NCI-H69 (cell line): ENCODE data around the gene HIF3A.
"Not testable (repeated sequence)": the region's sequence is repeated elsewhere in the genome, so short reads cannot be mapped to it uniquely, and the experiment has no call there.

Source experiments
- DNase-seq: peaks from one replicate; lab custom pipeline; 2025; lab: John Stamatoyannopoulos, UW

Gene HIF3A

DNA sequence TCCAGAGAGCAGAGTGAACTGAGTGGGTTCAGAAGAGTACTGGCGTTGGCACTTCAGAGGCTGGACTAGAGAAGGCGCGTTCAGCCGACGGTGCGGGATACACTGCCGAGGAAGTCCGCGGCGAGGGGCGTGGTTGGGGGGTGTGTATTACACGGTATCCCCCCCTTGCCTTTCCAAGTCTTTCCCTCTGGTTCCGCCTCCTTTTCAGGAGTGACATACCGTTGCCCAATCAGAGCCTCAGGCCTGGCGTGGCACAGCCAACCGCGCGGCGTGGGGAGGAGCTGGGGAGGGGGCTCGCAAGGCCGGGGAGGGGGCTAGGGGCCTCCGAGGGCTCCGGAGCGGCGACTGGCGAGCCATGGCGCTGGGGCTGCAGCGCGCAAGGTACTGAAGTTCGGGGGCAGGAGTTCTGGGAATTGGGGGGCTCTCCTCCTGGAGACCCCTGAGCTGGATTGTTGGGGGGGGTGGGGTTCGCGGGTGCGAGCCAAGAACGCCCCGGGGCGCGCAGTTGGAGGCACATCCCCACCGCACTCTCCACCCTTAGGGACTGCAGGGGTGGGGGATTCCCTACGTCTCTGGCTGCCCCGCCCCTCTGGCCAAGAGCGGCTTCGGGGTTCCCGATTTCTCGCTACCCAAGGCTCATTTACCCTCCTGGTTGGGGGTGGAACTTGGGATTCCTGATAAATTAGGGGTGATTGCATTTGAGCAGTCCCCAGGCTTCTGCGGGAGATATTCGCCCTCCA lies at the start of gene HIF3A:
TSS of gene HIF3A (plus strand) at position 321 of the 740 bp plus-strand sequence. CDS start at position 356, 35 bp downstream.
- peak; percentile 65 for DNase-seq

DNA sequence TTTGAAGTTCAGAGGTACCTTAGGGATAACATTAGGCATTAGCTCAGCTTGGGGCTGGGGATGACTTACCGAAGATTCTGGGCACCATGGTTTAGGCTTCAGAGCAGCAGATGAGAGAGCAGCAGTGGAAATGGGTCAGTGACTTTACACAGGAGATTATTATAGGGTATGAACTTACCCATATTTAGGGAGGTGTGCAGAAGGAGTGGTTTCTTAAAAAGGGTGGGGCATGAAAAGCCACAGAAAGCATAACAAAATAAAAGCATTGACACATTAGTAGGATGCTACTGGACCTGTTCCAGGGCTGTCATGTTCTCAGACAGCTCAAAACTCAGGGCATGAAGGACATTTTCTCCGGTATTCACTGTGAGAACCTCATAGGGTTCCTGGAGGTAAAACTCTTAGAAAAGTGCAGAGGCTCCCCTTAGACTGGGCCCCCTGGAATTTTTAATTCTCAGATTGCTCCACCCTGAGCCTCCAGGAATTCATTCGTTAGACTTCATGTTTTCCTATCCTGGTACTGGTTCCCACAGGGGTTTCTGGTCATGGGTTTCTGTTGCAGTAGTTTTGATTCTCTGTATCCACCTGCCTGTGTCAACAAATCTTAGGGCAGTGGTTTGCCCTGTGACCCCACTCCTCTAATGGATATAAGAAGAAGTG lies 46.6 kb upstream of the HIF3A start:
- DNase-seq: peak; percentile 67

DNA sequence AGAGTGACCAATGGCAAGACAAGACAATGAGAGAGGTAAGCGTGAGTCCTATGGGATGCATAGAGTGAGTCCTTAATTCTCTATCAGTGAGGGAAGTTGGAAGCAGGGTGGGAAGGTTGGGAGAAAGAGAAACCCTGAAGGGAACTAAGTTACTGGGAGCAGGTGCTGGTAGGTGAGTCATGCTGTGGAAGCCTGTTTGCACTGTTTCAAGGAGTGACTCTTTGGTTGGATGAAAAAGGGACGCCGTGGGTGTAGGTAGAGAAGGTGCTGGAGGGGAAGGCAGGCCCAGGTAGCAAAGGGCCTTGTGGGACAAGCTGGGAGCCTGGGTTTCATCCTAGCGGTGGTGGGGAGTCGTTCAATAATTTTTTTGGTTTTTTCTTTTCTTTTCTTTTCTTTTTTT lies 45.4 kb upstream of the HIF3A start:
- DNase-seq: no peak

DNA sequence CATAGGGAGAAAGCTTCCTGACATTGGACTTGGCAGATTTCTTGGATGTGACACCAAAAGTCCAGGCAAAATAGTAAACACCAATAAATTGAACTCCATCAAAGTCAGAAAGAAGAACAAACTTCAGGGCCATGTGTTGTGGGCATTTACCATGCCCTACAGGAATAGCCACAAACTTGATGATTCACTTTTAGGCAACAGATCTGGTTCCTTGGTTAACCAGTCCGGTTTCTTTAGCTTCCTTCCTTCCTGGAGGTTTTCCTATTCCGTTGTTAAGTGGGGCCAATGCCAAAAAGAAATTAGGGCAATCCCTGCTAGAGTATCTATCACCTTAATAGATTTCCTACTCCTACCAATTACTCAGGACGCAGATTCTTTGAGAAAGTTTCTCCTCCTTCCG lies 42.1 kb upstream of the HIF3A start:
- DNase-seq: no peak

DNA sequence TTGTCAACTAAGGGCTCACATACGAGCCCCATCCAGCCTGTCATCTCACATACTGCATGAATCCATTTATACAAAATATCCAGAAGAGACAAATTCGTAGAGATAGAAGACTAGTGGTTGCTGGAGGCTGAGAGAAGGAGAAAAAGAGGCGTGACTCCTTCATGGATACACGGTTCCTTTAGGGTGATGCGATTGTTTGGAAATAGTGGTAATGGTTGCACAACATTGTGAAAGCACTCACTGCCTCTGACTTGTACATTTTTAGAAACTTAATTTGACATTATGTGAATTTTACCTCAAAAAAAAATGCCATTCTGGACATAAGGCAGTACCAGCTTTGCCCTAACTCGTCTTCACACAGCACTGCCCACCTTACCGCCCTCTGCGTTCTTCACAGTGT lies 40.0 kb upstream of the HIF3A start:
- no peak for DNase-seq

DNA sequence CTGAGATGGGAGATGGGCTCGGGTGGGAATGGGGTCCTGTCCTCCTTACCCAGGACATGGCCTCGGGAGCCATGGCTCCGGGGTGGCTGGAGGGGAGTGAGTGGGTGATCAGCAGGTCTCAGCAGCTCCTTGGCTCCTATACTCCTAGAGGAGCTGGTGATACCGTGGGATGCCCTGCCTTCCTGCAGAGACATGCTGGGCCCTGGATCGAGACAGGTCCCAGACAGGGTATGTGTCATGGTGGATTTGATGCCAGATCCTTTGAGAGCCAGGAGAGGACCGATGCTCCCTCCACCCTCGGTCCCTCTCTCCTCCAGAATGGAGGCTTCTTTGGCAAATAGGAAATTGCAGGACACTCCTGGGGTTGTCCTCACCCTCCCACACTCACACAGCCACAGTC lies 35.3 kb upstream of the HIF3A start:
- not testable (repeated sequence) for DNase-seq

DNA sequence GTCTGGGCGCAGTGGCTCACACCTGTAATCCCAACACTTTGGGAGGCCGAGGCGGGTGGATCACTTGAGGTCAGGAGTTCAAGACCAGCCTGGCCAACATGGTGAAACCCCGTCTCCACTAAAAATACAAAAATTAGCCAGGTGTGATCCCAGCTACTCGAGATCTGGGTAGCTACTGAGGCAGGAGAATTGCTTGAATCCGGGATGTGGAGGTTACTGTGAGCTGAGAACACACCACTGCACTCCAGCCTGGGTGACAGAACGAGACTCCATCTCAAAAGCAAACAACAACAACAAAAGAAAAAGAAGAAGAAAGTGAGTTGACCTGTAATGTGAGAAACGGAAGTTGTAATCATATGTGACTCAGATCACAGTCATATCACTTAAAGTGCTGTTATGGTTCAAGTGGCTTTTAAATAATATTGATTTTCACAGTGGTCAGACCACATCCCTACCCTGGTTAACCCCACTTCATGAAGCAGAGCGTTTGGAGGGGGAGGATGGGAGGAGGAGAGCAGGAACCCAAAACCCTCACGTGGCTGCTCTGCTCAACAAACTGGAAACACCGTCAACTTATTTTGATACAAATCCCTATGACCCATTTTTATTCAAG lies 34.1 kb upstream of the HIF3A start:
- peak; percentile 50 for DNase-seq

DNA sequence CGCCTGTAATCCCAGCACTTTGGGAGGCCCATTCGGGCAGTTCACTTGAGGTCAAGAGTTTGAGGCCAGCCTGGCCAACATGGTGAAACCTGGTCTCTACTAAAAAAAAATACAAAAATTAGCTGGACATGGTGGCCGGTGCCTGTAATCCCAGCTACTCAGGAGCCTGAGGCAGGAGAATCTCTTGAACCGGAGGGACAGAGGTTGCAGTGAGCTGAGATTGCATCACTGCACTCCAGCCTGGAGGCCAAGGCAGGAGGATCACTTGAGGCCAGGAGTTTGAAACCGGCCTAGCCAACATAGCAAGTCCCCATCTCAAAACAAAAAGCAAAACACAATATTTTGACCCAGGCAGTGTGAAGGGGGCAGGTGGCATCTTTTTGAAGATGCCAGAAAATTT lies 32.0 kb upstream of the HIF3A start:
- DNase-seq: not testable (repeated sequence)

DNA sequence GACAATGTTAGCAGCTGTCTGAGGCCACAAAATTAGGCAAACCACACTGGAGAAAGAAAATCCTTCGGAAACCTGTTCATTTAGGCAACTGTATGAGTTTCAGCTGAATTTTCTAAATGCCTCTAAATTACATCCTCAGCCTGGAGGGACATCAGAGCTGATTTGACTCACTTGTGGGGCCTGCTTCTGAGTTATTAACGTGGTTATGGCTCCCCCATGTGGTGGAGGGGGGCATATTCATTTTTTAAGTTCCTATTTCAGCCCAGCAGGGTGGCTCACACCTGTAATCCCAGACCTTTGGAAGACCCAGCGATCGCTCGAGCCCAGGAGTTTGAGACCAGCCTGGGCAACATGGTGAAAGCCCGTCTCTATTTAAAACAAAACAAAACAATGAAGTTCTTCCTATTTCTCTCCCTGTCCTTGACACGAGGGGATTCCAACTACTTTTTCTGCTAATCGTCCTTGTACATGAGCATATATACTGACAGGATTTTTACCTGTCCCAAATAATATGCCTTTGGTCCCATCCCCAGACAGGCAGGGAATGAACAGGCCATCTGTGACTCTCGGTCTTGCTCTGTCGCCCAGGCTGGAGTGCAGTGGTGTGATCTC lies 31.5 kb upstream of the HIF3A start:
- DNase-seq: peak; percentile 80

DNA sequence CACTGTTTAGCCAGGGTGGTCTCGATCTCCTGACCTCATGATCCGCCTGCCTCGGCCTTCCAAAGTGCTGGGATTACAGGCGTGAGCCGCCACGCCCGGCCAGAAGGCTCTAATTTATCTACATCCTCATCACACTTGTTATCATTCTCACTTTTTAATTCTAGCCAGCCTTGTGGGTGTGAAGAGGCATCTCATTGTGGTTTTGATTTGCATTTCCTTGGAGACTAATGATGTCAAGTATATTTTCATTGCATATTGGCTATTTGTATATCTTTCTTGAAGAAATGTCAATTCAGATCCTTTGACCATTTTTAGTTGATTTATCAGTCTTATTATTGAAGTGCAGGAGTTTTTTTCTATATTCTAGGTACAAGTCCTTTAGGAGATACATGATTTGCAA lies 27.7 kb upstream of the HIF3A start:
- no peak for DNase-seq

DNA sequence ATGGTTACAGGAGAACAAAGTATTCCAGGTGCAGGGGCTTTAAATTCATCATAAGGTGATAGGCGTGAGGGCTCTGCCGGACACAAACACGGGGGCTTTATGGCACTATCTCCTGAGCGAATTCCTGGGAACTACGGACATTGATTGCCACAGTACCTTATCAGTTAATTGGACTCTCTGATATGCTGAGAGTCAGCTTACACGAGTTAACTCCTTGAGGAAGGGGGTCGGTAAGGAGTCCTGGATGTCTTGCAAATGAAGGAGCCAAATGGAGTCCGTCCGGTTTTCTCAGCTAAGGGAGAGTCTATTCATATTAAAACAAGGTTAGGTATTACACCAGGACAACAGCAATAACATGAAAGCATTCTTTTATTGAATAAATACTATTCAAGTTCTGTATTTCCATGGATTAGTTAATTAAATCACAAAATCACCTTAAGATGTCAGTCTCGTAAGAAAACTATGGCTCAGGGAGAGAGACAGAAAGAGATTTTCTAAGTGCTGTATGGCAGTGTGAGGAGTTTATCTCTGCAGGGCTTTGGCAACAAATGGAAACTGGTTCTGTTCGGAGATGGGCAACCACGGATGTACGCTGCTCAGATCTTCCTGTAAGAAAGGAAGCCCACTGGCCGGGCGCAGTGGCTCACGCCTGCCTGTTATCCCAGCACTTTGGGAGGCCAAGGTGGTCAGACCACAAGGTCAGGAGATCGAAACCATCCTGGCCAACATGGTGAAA lies 26.2 kb upstream of the HIF3A start:
- DNase-seq: no peak

DNA sequence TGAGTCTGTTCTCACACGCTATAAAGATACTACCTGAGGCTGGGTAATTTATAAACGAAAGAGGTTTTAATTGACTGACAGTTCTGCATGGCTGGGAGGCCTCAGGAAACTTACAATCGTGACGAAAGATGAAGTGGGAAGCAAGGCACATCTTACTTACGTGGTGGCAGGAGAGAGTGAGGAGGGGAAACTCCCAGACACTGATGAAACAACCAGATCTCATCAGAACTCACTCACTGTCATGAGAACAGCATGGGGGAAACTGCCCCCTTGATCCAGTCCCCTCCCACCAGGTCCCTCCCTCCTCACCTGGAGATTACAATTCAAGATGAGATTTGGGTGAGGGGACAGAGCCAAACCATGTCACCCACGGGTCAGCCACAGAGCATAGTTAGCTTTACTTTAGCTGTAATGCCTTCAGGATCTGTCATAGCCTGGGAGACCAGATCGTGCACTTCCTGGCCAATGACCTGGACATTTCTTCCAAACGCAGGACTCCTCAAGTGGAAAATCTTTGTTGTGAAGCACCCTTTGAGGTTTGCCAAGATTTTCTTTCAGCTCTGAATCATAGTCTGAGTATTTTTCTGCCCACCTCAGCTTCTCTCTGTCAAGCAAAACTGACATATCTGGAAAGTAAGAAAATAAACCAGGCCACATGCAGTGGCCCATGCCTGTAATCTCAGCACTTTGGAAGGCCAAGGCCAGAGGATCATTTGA lies 25.2 kb upstream of the HIF3A start:
- no peak for DNase-seq

DNA sequence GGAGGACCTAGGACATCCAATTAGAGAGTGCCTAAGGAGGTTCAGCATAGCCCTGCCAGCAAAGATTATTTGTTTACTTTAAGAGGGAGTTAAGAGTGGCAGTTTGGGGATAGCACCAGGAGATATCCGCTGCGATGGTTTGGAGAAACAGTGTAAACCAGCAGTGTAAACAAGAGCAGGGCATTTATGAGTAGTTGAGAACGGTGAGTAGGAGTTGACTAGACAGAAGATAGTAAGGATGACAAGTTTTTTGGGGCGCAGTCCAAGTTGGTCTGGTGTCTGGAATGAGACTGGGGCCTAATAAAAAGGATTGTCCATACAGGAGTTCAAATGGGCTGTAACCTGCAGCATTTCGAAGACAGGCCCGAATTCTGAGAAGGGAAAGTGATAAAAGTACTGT lies 22.9 kb upstream of the HIF3A start:
- not testable (repeated sequence) for DNase-seq

DNA sequence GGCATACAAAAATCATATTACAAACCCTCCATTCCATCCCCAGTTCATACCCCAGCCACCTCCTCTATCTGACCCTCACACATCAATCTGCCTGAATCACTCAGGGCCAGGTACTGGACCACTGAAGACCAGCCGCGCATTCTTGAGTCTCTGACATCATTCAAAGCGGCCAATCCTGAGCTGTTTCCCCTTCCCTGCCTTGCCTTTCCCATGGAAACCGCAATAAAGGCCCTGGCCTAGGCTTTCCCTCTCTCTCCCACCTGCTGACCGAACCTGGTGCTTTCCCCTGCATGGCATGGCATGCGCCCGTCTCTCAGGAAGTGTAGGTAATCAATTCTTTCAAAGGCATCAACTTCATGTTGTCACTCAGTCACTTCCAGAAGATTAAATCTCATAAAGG lies 17.7 kb upstream of the HIF3A start:
- no peak for DNase-seq

DNA sequence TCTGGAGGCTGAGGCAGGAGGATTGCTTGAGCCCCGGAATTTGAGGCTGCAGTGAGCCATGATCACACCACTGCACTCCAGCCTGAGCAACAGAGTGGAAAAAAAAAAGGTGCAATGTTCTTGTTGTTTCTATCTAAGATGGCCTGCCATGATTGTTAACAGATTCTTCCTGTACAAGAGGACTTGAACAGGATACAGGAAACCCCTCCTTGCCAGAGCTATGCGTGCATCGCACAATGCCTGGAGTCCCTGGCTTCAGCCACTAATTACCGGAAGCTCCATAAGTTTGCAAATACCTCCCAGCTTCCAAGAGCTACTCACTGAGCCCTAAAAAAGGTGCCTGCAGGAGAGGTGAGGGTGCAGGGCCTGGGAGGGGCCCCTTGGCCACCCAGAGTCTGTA lies 13.1 kb upstream of the HIF3A start:
- DNase-seq: no peak

DNA sequence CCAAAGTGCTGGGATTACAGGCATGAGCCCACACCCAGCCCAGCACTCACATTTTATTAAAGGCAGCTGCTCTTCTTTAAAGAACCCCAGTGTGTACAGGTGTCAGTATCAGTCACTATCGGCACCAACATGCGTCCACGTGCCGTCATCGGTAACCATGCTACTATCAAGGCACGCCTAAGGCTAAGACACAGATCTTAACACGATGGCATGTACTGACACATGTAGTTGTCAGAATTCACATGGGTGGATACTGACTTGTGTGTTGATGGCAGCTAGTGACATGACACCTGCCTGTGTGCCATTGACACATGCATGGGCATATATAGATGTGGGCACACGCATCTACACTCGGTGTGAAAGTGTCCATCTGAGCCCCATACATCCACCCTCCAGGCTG lies 12.2 kb upstream of the HIF3A start:
- DNase-seq: no peak

DNA sequence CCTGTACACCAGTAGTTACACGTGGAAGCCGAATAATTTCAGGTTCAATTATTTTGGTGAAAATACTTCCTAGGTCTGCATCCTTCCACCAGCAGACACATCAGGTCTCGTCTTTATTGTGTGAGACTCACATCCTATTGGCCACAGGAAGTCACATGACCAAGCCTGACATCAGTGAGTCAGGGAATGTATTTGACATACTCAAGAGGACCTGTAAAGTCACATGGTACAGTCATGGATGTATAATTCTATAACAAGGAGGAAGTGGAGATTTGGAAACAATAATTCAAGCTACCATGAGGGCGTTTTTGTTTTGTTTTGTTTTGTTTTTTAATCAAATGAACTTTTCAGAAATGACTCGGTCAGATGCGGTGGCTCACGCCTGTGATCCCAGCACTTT lies 9.3 kb upstream of the HIF3A start:
- peak; percentile 11 for DNase-seq

DNA sequence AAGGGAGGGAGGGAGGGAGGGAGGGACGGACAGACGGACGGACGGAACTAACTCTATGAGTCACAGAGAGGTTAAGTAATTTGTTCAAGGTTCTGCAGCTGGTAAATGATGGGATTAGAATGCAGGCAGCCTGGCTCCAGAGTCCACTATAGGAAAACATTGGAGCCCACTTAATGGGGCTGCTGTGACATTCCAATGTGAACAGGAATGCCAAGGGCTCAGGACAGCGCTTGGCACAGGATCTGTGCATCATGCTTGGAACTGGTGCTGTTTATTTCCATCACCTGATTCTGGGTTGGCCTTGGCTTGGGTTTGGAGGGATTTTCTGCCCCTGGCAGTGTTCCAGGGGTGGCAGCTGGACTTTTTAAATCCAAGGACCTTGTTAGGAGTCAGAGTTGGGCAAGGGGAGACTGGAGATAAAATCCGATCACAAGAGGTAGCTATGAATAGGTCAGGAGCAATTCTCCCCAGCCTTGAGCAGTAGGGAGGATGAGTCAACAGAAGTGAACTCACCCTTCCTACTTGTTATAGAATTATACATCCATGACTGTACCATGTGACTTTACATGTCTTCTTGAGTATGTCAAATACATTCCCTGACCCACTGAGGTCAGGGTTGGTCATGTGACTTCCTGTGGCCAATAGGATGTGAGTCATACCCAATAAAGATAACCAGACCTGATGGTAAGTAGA lies 7.8 kb upstream of the HIF3A start:
- no peak for DNase-seq

DNA sequence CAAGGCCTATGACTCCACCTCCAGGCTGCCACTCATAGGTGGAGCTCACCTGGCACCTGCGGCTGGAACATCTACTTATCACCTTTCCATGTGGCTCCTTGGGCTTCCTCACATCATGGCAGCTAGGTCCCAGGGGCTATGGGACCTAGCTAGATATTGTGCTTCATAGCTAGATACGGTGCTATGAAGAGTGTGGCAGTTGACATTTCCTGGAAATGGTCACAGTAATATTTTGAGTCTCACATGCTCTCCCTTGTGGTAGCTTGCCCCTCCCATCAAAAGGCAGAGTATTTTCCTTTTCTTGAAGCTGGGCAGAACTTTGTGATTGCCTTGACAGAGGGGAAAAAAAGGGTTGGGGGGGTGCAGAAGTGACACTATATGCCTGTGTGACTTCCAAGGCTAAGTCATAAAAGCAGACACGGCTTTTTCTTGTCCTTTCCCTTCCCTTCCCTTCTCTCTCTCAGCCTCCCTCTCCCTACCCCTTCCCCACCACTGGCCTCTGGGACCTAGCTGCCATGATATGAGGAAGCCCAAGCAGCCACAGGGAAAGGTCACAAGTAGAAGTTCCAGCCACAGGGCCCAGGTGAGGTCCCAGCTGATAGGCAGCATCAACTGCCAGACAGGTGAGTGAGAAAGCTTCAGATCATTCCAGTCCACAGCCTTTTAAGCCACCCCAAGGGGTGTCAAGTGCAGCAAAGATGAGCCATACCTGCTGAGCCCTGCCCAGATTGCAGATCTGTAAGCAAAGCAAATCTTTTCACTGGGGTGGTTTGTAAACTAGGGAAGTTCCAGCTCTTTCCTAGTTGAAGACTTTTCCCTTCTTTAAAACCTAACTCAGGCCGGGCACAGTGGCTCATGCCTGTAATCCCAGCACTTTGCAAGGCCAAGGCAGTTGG lies 6.9 kb upstream of the HIF3A start:
- no peak for DNase-seq

DNA sequence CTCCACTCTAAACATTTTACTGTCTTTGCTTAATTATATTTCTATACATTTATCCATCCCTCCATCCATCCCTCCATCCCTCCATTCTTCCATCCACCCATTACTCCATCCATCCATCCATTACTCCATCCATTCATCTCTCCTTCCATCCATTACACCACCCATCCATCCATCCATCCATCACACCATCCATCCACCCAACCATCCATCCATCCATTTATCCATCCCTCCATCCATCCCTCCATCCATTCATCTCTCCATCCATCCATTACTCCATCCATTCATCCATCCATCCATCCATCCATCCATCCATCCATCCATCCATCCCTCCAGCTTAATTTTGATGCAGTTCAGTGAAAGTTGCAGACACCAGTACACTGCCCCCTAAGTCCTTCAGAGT lies 5.0 kb upstream of the HIF3A start:
- no peak for DNase-seq
